DND-41 (cell line): ENCODE results near the gene EPS15.

Experiments
- ATAC-seq: fragments of 200-7000 bp; cut with Tn5 transposase; 3 replicates; pipeline ENCODE4 v1.9.1; 2021; ENCODE audit warnings: low read depth; ENCODE audit not compliant: insufficient read depth
- DNase-seq: peaks from one replicate; pipeline ENCODE4 v3.0.0-alpha.2; 2020
- H2AFZ ChIP-seq: 2 replicates; pipeline ENCODE4 v1.6.0; 2012; ENCODE audit warnings: low read depth, low read length
- H3K27ac ChIP-seq: 2 replicates; pipeline ENCODE4 v1.5.1; 2012; ENCODE audit warnings: low read length, inconsistent platforms
- H3K27me3 ChIP-seq: fragments of 200-600 bp; sonication (generic); 2 replicates; pipeline ENCODE4 v1.6.0; 2012; ENCODE audit warnings: low read length, mild to moderate bottlenecking, inconsistent platforms; ENCODE audit not compliant: insufficient read depth, poor library complexity
- H3K36me3 ChIP-seq: 2 replicates; pipeline ENCODE4 v1.5.1; 2012; ENCODE audit warnings: low read length, inconsistent platforms; ENCODE audit not compliant: insufficient read depth
- H3K4me1 ChIP-seq: 2 replicates; pipeline ENCODE4 v1.5.1; 2012; ENCODE audit warnings: mild to moderate bottlenecking, low read length; ENCODE audit not compliant: insufficient read depth
- H3K4me2 ChIP-seq: 2 replicates; pipeline ENCODE4 v1.6.0; 2012; ENCODE audit warnings: mild to moderate bottlenecking, moderate library complexity, low read length, inconsistent platforms; ENCODE audit not compliant: insufficient read depth
- H3K4me3 ChIP-seq, 2 experiments: fragments of 200-600 bp in 1 of 2; shearing (Covaris generic) in 1 of 2; 2 replicates each; pipeline ENCODE4 v1.5.1; 2012 to 2016; ENCODE audit warnings: inconsistent platforms in 2 of 2, low read length in 2 of 2, mild to moderate bottlenecking in 2 of 2, low read depth in 1 of 2, moderate library complexity in 1 of 2
- H3K79me2 ChIP-seq: 2 replicates; pipeline ENCODE4 v1.6.0; 2012; ENCODE audit warnings: low read length, inconsistent platforms; ENCODE audit not compliant: insufficient read depth
- H3K9ac ChIP-seq: 2 replicates; pipeline ENCODE4 v1.6.0; 2012; ENCODE audit warnings: low read depth, mild to moderate bottlenecking, inconsistent platforms, low read length, moderate library complexity
- H3K9me3 ChIP-seq: 2 replicates; pipeline ENCODE4 v1.5.1; 2012; ENCODE audit warnings: low read length, moderate library complexity, mild to moderate bottlenecking, inconsistent platforms; ENCODE audit not compliant: insufficient read depth, severe bottlenecking
- H4K20me1 ChIP-seq: 2 replicates; pipeline ENCODE4 v1.6.0; 2012; ENCODE audit warnings: low read length; ENCODE audit not compliant: insufficient read depth
- EZH2 ChIP-seq: IDR thresholded peaks from 3 replicates; pipeline ENCODE4 v1.6.1; 2012; ENCODE audit warnings: borderline replicate concordance, low read depth, mild to moderate bottlenecking, moderate library complexity, low read length, inconsistent platforms; ENCODE audit not compliant: severe bottlenecking
- TF ChIP-seq, protein P1 (sequence below): IDR thresholded peaks from 2 replicates; pipeline ENCODE4 v1.5.1; 2012; ENCODE audit warnings: borderline replicate concordance, low read length, moderate library complexity, mild to moderate bottlenecking; ENCODE audit not compliant: poor library complexity, severe bottlenecking; ENCODE audit errors: extremely low read depth

The EPS15 gene

GRCh38 chr1:51328926-51329325 is 190.1 kb downstream of the EPS15 start:
- ATAC-seq = no peak
- TF ChIP-seq EZH2 = no peak
- TF ChIP-seq, protein P1, sequence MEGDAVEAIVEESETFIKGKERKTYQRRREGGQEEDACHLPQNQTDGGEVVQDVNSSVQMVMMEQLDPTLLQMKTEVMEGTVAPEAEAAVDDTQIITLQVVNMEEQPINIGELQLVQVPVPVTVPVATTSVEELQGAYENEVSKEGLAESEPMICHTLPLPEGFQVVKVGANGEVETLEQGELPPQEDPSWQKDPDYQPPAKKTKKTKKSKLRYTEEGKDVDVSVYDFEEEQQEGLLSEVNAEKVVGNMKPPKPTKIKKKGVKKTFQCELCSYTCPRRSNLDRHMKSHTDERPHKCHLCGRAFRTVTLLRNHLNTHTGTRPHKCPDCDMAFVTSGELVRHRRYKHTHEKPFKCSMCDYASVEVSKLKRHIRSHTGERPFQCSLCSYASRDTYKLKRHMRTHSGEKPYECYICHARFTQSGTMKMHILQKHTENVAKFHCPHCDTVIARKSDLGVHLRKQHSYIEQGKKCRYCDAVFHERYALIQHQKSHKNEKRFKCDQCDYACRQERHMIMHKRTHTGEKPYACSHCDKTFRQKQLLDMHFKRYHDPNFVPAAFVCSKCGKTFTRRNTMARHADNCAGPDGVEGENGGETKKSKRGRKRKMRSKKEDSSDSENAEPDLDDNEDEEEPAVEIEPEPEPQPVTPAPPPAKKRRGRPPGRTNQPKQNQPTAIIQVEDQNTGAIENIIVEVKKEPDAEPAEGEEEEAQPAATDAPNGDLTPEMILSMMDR = no peak
- Histone ChIP-seq H3K9me3 (no peaks in the 10 kb centered on the region), H3K27me3 (no peaks in the 10 kb centered on the region), H3K79me2 (no peaks in the 10 kb centered on the region), H3K4me3 (no peak overlapping the region), H2AFZ (no peak overlapping the region), H3K4me2 (no peak overlapping the region), H3K9ac (no peak overlapping the region), H3K4me1 (no peaks in the 10 kb centered on the region), H3K36me3 (no peaks in the 10 kb centered on the region), H4K20me1 (no peaks in the 10 kb centered on the region), H3K27ac (no peak overlapping the region)
- DNase-seq = no peak

- no peak overlapping the region for H2AFZ ChIP-seq
- DNase-seq (no peak), ATAC-seq (no peak)
These were observed 190.8 kb downstream of the EPS15 start for GRCh38 chr1:51328279-51328678.

DNA sequence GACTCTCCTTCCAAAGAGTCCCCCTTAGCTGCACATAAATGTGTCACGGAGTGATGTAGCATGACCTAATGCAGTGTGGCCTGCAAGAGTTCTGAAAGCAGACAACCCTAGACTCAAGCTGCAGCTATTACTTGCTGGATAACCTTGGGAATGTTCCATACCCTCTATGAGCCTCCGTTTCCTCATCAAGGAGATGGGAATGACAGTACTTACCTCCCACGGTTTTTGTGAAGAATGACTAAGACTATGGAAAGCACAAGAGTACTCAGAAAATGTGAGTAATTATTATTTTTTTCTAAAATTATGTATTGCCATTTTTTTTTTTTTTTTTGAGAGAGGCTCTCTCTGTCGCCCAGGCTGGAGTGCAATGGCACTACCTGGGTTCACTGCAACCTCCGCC is 191.7 kb downstream of the EPS15 start:
- Histone ChIP-seq H4K20me1 (no peaks in the 10 kb centered on the region), H3K4me2 (no peak overlapping the region), H3K4me3 (no peak overlapping the region), H3K27me3 (no peaks in the 10 kb centered on the region), H3K36me3 (no peaks in the 10 kb centered on the region), H3K27ac (no peak overlapping the region), H3K79me2 (no peaks in the 10 kb centered on the region), H3K4me1 (no peaks in the 10 kb centered on the region), H3K9me3 (no peaks in the 10 kb centered on the region), H3K9ac (no peak overlapping the region), H2AFZ (no peak overlapping the region)
- TF ChIP-seq, protein P1 = no peak
- TF ChIP-seq EZH2 = no peak
- DNase-seq (no peak), ATAC-seq (no peak)

More at GRCh38 chr1:51328279-51328678, 190.8 kb downstream of the EPS15 start:
- H3K4me2 ChIP-seq = no peak overlapping the region
- no peaks in the 10 kb centered on the region for H3K79me2 ChIP-seq
- no peaks in the 10 kb centered on the region for H4K20me1 ChIP-seq
- no peaks in the 10 kb centered on the region for H3K4me1 ChIP-seq
- H3K36me3 ChIP-seq = no peaks in the 10 kb centered on the region
- TF ChIP-seq, protein P1 = no peak
- no peak for TF ChIP-seq EZH2
- no peaks in the 10 kb centered on the region for H3K9me3 ChIP-seq
- H3K27ac ChIP-seq = no peak overlapping the region
- H3K9ac ChIP-seq = no peak overlapping the region
- H3K27me3 ChIP-seq = no peaks in the 10 kb centered on the region
- no peak overlapping the region for H3K4me3 ChIP-seq

- no peaks in the 10 kb centered on the region for H3K9me3 ChIP-seq
- no peak overlapping the region for H2AFZ ChIP-seq
- no peaks in the 10 kb centered on the region for H3K36me3 ChIP-seq
- no peaks in the 10 kb centered on the region for H4K20me1 ChIP-seq
- H3K9ac ChIP-seq = no peak overlapping the region
- H3K4me3 ChIP-seq = no peak overlapping the region
- no peaks in the 10 kb centered on the region for H3K4me1 ChIP-seq
- TF ChIP-seq, protein P1 = no peak
- no peak for TF ChIP-seq EZH2
- H3K27ac ChIP-seq = no peak overlapping the region
- no peak overlapping the region for H3K4me2 ChIP-seq
- no peaks in the 10 kb centered on the region for H3K79me2 ChIP-seq
- DNase-seq (no peak), ATAC-seq (no peak)
- H3K27me3 ChIP-seq = no peaks in the 10 kb centered on the region
These were observed 192.2 kb downstream of the EPS15 start for GRCh38 chr1:51326839-51327238.
